GM12878 (cell line): ENCODE results near the gene VGLL3. TPM values are rescaled to one million over a fixed set of nuclear protein-coding genes. Genes with fewer than 3 reads are reported as not detected.

Experiments used
- ATAC-seq: fragments of 200-7000 bp; cut with Tn5 transposase; 3 replicates; pipeline ENCODE4 v1.9.1; 2020; ENCODE audit warnings: mild to moderate bottlenecking, moderate library complexity
- BruUV-seq: library from RNA; stranded (reverse); fragments of 400-500 nt; replicated peaks from 2 replicates; lab custom pipeline; 2021; lab: Mats Ljungman, UMichigan
- CTCF ChIA-PET: fragments of 300-600 bp; sonication (Branson Sonifier 250); formaldehyde crosslinking; extraction: SDS; loops from one replicate; lab custom pipeline; 2021; ENCODE audit warnings: inconsistent platforms; lab: Yijun Ruan, JAX
- POLR2A ChIA-PET: fragments of 350-600 bp; formaldehyde crosslinking; extraction: SDS; loops from one replicate; lab custom pipeline; 2021; ENCODE audit warnings: inconsistent platforms; lab: Charles Lee
- RAD21 ChIA-PET: fragments of 300-600 bp; sonication (Branson Sonifier 250); formaldehyde crosslinking; loops from one replicate; lab custom pipeline; 2023; ENCODE audit warnings: antibody characterized with exemption; ENCODE audit not compliant: unreplicated experiment; lab: Charles Lee
- SMC1A ChIA-PET: fragments of 300-600 bp; sonication (Branson Sonifier 250); formaldehyde crosslinking; loops from one replicate; lab custom pipeline; 2023; ENCODE audit not compliant: unreplicated experiment, uncharacterized antibody; lab: Charles Lee
- DNase-seq: peaks from one replicate; pipeline ENCODE4 v3.0.0-alpha.2; 2011; ENCODE audit warnings: low read depth, low spot score
- FAIRE-seq: peaks from 3 replicates; lab custom pipeline; 2011; peaks lifted over from hg19 to GRCh38; lab: Jason Lieb, UNC
- H2AFZ ChIP-seq: 2 replicates; pipeline ENCODE4 v1.6.0; 2011; ENCODE audit warnings: low read depth, low read length, control low read depth; ENCODE audit not compliant: control insufficient read depth
- H3K27ac ChIP-seq: 2 replicates; pipeline ENCODE4 v1.5.1; 2011; ENCODE audit warnings: control low read depth; ENCODE audit not compliant: control insufficient read depth, insufficient read depth
- H3K27me3 ChIP-seq, 2 experiments: replicated peaks in 1 of 2; 2 replicates each; pipeline versions ENCODE4 v1.6.0 to v1.6.1; 2011; ENCODE audit warnings: low read length in 1 of 2; ENCODE audit not compliant: control insufficient read depth in 2 of 2, insufficient read depth in 2 of 2
- H3K36me3 ChIP-seq, 2 experiments: 2 replicates each; pipeline ENCODE4 v1.5.1; 2011; ENCODE audit warnings: low read length in 1 of 2; ENCODE audit not compliant: control insufficient read depth in 2 of 2, insufficient read depth in 2 of 2
- H3K4me1 ChIP-seq: 2 replicates; pipeline ENCODE4 v1.6.1; 2011; ENCODE audit warnings: mild to moderate bottlenecking, low read length, moderate library complexity, mixed read lengths; ENCODE audit not compliant: control insufficient read depth, insufficient read depth
- H3K4me2 ChIP-seq: 2 replicates; pipeline ENCODE4 v1.6.0; 2011; ENCODE audit warnings: control low read depth; ENCODE audit not compliant: control insufficient read depth, insufficient read depth
- H3K4me3 ChIP-seq: fragments of 200-600 bp; sonication (generic); 2 replicates; pipeline ENCODE4 v1.5.1; 2016
- H3K79me2 ChIP-seq: 2 replicates; pipeline ENCODE4 v1.6.0; 2011; ENCODE audit warnings: low read length; ENCODE audit not compliant: control insufficient read depth, insufficient read depth
- H3K9ac ChIP-seq: 2 replicates; pipeline ENCODE4 v1.8.0; 2011; ENCODE audit warnings: low read length, control low read depth, mixed read lengths; ENCODE audit not compliant: control insufficient read depth, insufficient read depth
- H3K9me3 ChIP-seq: replicated peaks from 3 replicates; pipeline ENCODE4 v1.5.1; 2011; ENCODE audit warnings: mild to moderate bottlenecking, low read length; ENCODE audit not compliant: control insufficient read depth, insufficient read depth
- H4K20me1 ChIP-seq: 2 replicates; pipeline ENCODE4 v1.6.0; 2011; ENCODE audit not compliant: control insufficient read depth, insufficient read depth
- LARP7 ChIP-seq: fragments of 450-650 bp; IDR thresholded peaks from 2 replicates; pipeline ENCODE4 v1.6.1; 2017; ENCODE audit warnings: mild to moderate bottlenecking
- NBN ChIP-seq: fragments of 450-650 bp; IDR thresholded peaks from 2 replicates; pipeline ENCODE4 v1.6.1; 2016
- PML ChIP-seq: IDR thresholded peaks from 2 replicates; pipeline ENCODE4 v1.6.1; 2012; ENCODE audit warnings: low read length, inconsistent platforms
- SP1 ChIP-seq: IDR thresholded peaks from one replicate; pipeline ENCODE4 v1.6.1; 2011; ENCODE audit warnings: low read depth, low read length
- SPI1 ChIP-seq: IDR thresholded peaks from 2 replicates; pipeline ENCODE4 v1.6.1; 2011; ENCODE audit warnings: low read depth, mild to moderate bottlenecking, low read length, moderate library complexity, borderline replicate concordance; ENCODE audit not compliant: insufficient read depth
- WGBS: methylation state at CpG from one replicate; pipeline ENCODE4 v1.1.6; 2016; ENCODE audit warnings: low lambda C conversion rate; ENCODE audit not compliant: insufficient replicate concordance, insufficient coverage; ENCODE audit errors: missing lambda C conversion rate; 5-methylcytosine and 5-hydroxymethylcytosine counted together
- in situ Hi-C: fragments of 300-500 bp; cut with MboI; formaldehyde crosslinking; loops from 9 replicates; pipeline ENCODE4 v1.14.3; 2018; ENCODE audit warnings: mixed read lengths
- intact Hi-C: fragments of 100-400 bp; cut with micrococcal nuclease; formaldehyde crosslinking; loops from one replicate; pipeline ENCODE4 v1.14.2; 2022; ENCODE audit not compliant: unreplicated experiment
- polyA plus RNA-seq, 11 experiments: library from polyadenylated mRNA; depleted of rRNA in 4 of 11; unstranded in 6 of 11; stranded (reverse) in 5 of 11; fragments of >200 nt; fragmentation: Nextera tagmentation in 4 of 11; fragmentation: Illumina TruSeq in 1 of 11; extraction: Ambion mirVana in 4 of 11; extraction: Trizol in 1 of 11; gene quantifications; 1 replicate in 1 of 11; 2 replicates in 10 of 11; pipeline versions ENCODE4 v1.2.1 to v1.2.3, GENCODE V29; 2011 to 2016; ENCODE audit warnings: inconsistent platforms in 2 of 11, missing spikeins in 2 of 11, low read depth in 1 of 11
- total RNA-seq, 4 experiments: library from RNA; depleted of rRNA in 3 of 4; stranded (reverse); fragments of >200 nt in 3 of 4; fragmentation: Illumina TruSeq in 1 of 4; extraction: Trizol in 1 of 4; gene quantifications; 2 replicates each; pipeline versions ENCODE4 v1.2.1 to v1.2.3, GENCODE V29; 2013 to 2021
- TF ChIP-seq, protein P1 (sequence below): fragments of 450-650 bp; IDR thresholded peaks from 2 replicates; pipeline ENCODE4 v1.6.1; 2017; ENCODE audit warnings: mild to moderate bottlenecking, moderate library complexity
- TF ChIP-seq, protein P2 (sequence below): fragments of 450-650 bp; IDR thresholded peaks from 2 replicates; pipeline ENCODE4 v1.6.1; 2016; ENCODE audit warnings: mild to moderate bottlenecking

The VGLL3 gene
- total and polyA plus RNA-seq, 10 of the 15 experiments (the other 5 are each of a cell fraction or from before 2014, with no cell fraction given): 0.05 TPM; not detected in 9

DNA sequence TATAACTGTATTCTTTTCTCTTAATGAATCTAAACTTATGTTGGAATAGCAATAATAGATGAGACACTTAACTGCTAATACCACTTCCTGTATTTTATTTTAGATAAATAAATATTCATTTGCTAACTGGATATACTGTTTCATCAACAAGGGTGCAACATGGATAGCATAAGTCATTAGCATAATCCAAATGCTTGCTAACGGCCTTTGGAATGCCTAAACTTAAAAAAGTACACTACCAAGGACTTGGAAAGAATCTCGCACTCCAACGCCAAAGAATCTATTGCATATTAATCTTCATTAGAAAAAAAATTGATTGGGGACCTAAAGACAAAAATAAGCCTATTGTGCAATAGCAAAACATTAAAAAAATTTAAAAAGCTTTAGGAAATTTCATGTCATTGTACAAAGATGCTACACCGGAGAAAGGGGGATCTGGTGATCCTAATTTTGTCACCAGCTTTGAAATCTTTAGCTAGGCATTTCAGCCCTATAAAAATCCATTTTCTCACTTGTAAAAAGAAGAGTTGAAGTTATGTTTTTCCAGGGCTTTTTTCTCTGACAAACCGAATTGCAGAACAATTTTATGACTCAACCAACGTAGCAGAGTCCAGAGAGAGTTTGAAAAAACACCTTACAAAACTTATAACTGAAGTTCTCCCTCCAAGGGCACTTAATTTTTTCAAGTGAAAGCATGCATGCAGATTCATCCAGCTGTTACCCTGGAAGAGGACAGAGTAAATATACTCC is 4.1 kb downstream of the VGLL3 start:
- ChIA-PET CTCF (no interaction called here), SMC1A (no interaction called here), POLR2A (no interaction called here), RAD21 (no interaction called here)
- in situ Hi-C loops: no loop called here
- H3K9ac ChIP-seq: no peak overlapping the region
- WGBS: 19% methylated on average over 6 of the region's 6 CpGs
- intact Hi-C loops: no loop called here
- H3K36me3 ChIP-seq: no peaks in the 10 kb centered on the region
- DNase-seq (no peak), FAIRE-seq (no peak), ATAC-seq (no peak)
- H4K20me1 ChIP-seq: no peaks in the 10 kb centered on the region
- no peaks in the 10 kb centered on the region for H3K9me3 ChIP-seq
- H3K27me3 ChIP-seq: peaks cover 2 to 6% of the 10 kb centered on the region in 2 experiments; a peak in 3 of 4 replicates
- no peak overlapping the region for H3K27ac ChIP-seq
- H3K4me1 ChIP-seq: no peaks in the 10 kb centered on the region
- H3K79me2 ChIP-seq: no peaks in the 10 kb centered on the region
- no peak for TF ChIP-seq SPI1
- TF ChIP-seq NBN: no peak
- no peak for TF ChIP-seq PML
- TF ChIP-seq SP1: no peak
- no peak overlapping the region for H3K4me2 ChIP-seq
- H2AFZ ChIP-seq: no peak overlapping the region
- no TSS peak for BruUV-seq
- H3K4me3 ChIP-seq: no peak overlapping the region

- Histone ChIP-seq H3K4me2 (no peak overlapping the region), H3K4me1 (no peaks in the 10 kb centered on the region), H3K9me3 (no peaks in the 10 kb centered on the region), H3K9ac (no peak overlapping the region), H4K20me1 (no peaks in the 10 kb centered on the region), H3K4me3 (no peak overlapping the region), H3K27ac (no peak overlapping the region), H2AFZ (no peak overlapping the region), H3K27me3 (peaks cover 2% of the 10 kb centered on the region in 2 experiments; a peak in 2 of 4 replicates), H3K79me2 (no peaks in the 10 kb centered on the region), H3K36me3 (no peaks in the 10 kb centered on the region)
- ChIA-PET POLR2A (no interaction called here), CTCF (no interaction called here), SMC1A (no interaction called here), RAD21 (no interaction called here)
- BruUV-seq: no TSS peak
- ATAC-seq: no peak
- intact Hi-C loops (no loop called here), in situ Hi-C loops (no loop called here)
- no peak for DNase-seq
- TF ChIP-seq, protein P1, sequence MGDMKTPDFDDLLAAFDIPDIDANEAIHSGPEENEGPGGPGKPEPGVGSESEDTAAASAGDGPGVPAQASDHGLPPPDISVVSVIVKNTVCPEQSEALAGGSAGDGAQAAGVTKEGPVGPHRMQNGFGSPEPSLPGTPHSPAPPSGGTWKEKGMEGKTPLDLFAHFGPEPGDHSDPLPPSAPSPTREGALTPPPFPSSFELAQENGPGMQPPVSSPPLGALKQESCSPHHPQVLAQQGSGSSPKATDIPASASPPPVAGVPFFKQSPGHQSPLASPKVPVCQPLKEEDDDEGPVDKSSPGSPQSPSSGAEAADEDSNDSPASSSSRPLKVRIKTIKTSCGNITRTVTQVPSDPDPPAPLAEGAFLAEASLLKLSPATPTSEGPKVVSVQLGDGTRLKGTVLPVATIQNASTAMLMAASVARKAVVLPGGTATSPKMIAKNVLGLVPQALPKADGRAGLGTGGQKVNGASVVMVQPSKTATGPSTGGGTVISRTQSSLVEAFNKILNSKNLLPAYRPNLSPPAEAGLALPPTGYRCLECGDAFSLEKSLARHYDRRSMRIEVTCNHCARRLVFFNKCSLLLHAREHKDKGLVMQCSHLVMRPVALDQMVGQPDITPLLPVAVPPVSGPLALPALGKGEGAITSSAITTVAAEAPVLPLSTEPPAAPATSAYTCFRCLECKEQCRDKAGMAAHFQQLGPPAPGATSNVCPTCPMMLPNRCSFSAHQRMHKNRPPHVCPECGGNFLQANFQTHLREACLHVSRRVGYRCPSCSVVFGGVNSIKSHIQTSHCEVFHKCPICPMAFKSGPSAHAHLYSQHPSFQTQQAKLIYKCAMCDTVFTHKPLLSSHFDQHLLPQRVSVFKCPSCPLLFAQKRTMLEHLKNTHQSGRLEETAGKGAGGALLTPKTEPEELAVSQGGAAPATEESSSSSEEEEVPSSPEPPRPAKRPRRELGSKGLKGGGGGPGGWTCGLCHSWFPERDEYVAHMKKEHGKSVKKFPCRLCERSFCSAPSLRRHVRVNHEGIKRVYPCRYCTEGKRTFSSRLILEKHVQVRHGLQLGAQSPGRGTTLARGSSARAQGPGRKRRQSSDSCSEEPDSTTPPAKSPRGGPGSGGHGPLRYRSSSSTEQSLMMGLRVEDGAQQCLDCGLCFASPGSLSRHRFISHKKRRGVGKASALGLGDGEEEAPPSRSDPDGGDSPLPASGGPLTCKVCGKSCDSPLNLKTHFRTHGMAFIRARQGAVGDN: no peak
- TF ChIP-seq LARP7: no peak
- TF ChIP-seq, protein P2, sequence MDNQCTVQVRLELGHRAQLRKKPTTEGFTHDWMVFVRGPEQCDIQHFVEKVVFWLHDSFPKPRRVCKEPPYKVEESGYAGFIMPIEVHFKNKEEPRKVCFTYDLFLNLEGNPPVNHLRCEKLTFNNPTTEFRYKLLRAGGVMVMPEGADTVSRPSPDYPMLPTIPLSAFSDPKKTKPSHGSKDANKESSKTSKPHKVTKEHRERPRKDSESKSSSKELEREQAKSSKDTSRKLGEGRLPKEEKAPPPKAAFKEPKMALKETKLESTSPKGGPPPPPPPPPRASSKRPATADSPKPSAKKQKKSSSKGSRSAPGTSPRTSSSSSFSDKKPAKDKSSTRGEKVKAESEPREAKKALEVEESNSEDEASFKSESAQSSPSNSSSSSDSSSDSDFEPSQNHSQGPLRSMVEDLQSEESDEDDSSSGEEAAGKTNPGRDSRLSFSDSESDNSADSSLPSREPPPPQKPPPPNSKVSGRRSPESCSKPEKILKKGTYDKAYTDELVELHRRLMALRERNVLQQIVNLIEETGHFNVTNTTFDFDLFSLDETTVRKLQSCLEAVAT: no peak
- FAIRE-seq: no peak
- 0% methylated on average over 2 of the region's 2 CpGs for WGBS
These were observed 5.6 kb downstream of the VGLL3 start for GRCh38 chr3:86985181-86985826.
